ENCODE data around the gene AGBL1.

Gene AGBL1

GRCh38 chr15:86165265-86166211, 85.9 kb downstream of the AGBL1 start:
- DNase-seq, result no peak

DNA sequence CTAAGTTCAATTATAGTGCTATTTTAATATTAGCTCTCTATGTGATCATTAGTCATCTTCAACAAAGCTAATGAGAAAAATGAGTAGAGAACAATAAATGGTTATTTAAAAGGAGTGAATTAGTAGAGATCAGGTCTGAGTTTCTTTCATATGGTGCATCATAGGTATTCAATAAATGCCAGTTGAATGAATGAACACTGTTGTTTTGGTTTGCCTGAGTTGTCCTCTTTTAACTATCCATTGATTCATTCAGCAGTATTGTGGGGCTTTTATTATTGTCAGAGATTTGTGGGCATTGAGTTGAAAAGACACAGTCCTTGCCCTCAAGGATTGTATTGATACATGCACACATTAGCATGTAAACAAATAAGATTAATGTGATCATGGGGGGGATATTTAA, 88.2 kb downstream of the AGBL1 start:
- no peak for DNase-seq

DNA sequence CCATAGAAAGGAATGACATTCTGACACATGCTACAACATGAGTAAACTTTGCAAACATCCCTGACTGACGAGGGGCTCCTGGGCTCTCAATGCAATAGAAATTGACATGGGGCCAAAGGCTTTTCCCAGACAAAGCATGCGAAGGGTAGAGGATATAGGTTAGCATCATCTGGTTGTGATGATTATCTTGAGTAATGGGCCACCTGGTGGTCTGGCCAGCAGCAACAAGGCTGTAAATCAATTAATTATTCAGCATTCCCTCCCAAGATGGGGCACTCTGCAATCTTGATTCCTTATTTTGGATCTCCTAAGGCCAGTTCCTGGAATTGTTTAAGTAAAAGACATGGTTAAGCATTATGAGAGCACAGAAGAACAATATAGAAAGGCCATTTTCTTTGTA, 99.2 kb downstream of the AGBL1 start:
- no peak for DNase-seq

- DNase-seq, result no peak
Measured at GRCh38 chr15:86183596-86184491, 104.2 kb downstream of the AGBL1 start.

DNA sequence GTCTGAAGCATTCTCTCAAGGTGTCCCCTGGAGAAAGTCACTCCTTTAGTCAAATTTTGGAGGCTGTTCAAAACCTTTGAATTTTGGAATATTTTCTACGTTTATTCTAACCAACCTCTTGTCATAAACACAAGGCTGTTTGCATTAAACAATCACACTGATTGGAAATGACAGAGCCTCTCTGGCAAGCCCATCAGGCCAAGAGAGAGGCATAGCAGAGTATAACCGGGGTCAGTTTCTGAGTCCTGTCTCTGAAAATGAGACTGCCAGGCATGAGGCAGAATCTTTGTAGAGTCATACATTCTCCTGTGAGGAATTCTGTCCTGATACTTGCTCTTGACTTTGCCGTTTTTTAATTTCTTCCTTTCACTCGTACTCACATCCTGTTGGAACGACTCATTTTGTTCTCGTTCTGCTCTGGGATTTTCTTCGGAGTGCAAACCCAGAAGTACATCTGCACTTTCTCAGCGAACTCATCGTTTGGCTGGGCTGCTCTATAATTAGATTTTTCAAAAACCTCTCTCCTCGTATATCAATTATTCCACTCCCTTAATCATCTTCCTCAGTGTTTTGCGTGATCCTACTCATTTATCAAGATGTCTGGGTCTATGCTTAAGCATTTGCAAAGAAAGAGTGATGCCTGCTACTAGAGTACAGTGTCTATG, 114.2 kb downstream of the AGBL1 start:
- no peak for DNase-seq

DNA sequence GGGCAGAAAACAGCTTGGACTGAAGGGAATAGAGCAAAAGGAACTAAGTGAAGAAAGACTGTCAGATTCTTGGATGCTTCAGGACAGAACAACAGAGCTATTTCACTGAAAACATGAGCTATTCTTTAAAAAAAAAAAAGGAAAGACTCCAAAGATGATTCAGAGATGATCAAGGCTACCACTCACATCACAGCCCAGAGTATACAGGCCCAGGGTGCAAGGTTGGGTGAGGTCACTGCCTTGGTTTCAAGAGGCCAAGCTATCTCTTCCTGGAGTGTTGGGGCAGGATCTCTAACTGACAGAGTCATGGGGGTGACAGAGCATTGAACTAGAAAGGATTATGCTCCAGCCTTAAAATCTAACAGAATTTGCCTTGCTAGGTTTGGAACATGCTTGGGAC, 118.1 kb downstream of the AGBL1 start:
- DNase-seq, result no peak

DNA sequence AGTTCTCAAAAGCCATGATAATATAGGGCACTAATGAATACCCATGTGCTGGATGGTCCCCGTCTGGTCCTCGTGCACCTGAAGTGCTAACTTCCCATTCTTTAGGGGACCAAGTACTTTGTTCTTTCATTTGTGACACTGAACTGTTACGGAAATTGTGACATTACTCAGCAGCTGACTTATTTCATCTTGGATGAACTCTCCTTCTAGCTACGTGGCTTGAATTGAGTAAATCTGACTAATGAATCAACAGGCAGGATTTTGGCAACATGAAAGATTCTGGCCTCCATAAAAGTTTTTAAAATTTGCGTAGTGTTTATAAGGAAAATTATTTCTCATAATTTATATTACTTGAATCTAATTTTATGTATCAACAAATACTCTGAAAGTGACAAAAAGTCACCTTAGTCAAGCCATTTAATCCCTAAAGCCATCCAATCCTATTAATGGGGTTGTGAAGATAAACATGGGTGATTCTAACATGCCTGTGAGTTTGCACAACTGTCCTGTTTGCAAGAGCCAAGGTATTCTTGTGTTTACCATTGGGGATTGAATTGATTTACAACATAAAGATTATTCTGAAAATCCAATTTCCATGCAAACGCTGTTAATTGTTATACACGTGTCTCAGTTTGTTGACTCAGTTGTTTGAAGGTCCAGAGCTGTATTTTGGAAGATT, 119.9 kb downstream of the AGBL1 start:
- no peak for DNase-seq

DNA sequence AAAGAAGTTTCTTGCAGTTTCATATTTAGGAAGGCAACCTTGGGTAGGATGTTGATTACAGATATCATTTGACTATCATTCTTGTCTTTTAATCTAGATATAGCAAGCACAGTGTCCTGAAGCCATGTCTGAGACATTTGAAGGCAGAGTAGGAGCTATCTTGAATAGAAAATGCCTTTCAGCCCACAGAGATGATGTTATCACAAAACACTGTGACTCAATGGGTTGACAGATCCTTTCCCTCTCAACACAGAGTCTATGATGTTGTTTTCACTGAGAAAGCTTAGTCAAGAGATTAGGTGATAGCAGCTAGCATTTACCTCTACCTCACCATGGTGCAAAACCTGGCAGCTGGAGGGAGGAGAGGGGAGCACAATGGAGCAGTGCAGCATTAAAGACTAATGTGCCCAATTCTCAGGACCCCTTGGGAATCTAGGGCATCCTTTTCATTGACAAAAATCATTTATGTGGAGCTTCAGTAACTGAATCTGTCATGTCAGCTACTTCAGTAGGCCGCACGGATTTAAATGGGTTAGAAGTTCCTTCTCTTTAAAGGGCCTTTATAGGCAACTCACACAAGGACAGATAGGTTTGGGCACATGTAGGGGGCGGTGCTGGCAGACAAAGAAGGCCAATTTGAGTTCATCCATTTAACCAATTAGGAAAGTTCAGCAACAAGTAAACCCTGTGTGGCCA, 121.8 kb downstream of the AGBL1 start:
- no peak for DNase-seq

DNA sequence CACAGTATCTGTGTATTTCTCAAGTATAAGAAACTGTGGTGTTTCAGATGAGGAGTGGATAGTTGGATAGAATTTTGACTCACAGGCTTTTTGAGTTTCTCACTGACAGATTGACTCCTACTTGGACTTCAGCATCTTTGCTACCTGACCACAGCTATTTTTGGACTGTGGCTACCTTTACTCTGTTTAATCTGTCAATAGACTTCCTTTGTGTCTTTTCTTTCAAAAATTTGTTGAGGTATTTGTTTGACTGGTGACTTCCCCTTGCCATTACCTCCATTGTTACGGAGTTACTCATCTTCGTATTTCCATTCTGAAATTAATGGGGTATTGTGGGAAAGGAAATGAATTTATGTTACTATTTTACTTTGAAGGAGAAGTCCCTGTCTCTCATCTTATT, 123.8 kb downstream of the AGBL1 start:
- no peak for DNase-seq

DNA sequence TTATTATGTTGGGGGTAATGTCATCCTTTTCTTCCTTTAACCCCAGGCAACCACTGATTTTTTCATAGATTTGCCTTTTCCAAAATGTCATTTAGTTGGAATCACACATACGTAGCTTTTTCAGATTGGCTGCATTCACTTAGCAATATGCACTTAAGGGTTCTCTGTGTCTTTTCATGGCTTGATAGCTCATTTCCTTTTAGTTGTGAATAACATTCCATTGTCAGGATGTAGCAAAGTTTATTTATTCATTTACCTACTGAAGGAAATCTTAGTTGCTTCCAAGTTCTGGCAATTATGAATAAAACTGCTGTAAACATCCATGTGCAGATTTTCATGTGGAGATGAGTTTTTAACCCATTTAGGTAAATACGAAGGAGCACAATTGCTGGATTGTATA, 125.4 kb downstream of the AGBL1 start:
- no peak for DNase-seq

- DNase-seq, result no peak
Measured at GRCh38 chr15:86213420-86213819, 133.7 kb downstream of the AGBL1 start.

DNA sequence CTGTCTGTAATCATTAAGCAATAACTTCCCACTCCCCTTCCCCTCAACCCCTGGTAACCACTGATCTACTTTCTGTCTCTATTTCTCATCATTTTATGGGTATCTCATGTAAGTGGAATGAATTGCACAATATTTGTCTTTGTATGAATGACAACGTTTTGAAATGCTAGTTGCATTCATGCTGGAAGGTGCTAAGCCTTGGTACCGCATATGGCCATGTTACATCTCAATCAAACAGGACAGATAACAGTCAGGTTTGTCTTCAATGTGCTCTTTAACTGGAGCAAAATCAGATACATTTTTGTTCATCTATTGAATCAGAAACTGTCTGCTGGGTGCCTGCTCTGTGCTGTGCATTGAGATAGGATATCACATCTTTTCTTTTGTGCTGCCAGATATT, 134.2 kb downstream of the AGBL1 start:
- no peak for DNase-seq

DNA sequence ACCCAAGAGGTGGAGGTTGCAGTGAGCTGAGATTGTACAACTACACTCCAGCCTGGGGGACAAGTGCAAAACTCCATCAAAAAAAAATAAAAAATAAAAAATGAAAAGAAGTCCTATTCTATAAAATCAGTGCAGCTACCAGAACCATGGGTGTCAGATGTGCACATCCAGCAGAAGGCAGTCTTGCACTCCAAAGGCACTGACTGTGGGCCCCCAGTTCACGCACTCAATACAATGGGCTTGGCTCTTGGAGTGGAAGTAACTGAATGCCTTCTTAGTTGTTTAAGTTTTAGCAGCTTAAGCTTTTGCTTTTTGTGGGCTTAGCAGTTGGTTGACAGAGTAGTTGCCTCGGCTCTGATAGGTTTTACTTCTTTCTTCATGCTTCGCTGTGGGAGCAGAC, 141.4 kb downstream of the AGBL1 start:
- DNase-seq, result no peak

- DNase-seq, result no peak
Measured at GRCh38 chr15:86229306-86229705, 149.6 kb downstream of the AGBL1 start.

DNA sequence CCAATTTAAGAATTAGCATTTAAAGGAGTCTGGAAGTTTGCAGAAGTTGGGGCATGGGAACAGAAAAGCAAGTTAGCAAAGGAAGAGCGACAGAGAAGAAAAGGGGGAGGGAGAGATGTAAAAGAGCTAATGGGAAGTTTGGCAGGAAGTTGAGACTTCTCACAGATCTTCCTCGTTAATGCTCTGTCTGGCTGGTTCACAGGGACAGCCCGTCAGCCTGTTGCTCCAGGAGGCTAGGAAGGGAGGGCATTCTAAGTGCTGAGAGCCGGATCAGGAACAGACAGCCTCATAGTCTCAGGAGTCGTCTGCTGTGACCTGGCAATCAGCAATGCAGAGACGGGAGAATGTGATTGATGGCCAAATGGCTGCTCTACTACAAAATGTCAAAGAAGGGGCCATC, 150.3 kb downstream of the AGBL1 start:
- DNase-seq, result no peak

DNA sequence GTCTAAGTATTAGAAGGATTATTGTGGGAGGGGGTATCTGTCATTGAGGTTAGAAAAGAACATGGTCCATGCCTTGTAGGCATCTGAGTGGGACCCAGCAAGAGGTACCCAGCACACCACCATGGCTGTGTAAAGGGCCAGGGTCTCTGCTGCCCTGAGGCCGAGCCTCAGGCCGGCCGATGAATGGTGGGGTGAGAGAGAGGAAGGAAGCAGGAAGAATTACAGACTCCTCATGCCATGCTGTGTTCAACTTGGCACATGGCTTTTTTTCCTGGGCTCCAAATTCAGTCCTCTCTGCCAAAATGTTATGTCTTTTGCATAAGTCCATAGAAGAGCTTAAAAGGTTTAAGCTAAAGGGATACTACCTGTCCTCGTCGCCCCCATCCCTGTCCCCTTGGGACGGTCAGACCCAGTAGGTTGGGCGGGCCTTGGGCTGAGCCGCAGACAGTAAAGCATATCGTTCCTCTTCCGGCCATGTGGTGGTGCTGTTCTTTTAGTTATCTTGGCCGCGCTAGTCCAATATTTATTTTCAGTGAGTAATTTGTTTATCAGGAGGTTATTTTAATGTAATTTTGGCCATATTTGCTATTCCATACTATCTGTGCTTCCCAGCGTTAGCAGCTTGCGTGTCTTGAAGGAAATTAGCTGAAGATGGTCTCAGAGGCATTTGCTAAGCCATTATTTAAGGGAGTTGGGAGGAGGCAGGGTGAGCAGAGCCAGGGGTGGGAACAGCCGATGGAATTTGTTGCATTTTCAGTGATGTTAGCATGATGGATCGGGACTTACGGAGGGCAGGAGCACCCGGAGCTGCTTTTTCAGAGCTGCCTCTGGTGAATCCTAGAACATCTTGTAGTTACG, 152.4 kb downstream of the AGBL1 start:
- DNase-seq, result peak; percentile 8

DNA sequence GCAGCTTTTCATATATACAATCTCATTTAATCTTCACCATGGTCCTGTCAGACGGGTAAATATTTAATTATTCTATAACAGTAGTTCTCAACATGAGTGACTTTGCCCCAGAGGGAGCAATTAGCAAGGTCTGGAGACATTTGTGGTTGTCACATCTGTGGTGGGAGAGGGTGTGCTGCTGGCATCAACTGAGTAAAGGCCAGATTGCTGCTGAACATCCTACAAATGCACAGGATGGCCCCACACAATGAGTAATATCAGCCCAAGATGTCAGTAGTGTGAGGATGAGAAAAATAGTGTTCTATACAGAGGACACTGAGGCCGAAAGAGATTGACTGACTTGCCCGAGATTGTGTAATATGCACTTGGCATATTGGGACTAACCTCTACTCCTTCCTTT, 156.0 kb downstream of the AGBL1 start:
- no peak for DNase-seq

GRCh38 chr15:86236356-86237110, 156.9 kb downstream of the AGBL1 start:
- DNase-seq, result no peak

- no peak for DNase-seq
Measured at GRCh38 chr15:86237111-86237500, 157.4 kb downstream of the AGBL1 start.

GRCh38 chr15:86247249-86247955, 167.7 kb downstream of the AGBL1 start:
- no peak for DNase-seq

All from activated gamma-delta T cell treated with Interleukin-2 at 50 U/mL for 16 hours (primary cell).